Spleen (tissue), 7 donors: ENCODE data around the gene CENPT.

ENCODE experiments used
- POLR2A ChIP-seq, 3 donors: fragments of 450-650 bp; IDR thresholded peaks; one replicate each; pipeline ENCODE4 v1.5.1; 2017; ENCODE audit warnings: antibody characterized with exemption in 3 of 3, mild to moderate bottlenecking in 1 of 3
- TF ChIP-seq, protein P1 (sequence below), 11 experiments: fragments of 200-600 bp in 7 of 11; fragments of 450-650 bp in 4 of 11; sonication (generic) in 4 of 11; IDR thresholded peaks in 8 of 11; conservative IDR thresholded peaks in 3 of 11; 1 replicate in 7 of 11; 2 replicates in 4 of 11; pipeline versions ENCODE4 v1.4.0 to v1.8.0; 2016 to 2021; ENCODE audit warnings: antibody characterized with exemption in 11 of 11, inconsistent platforms in 4 of 11, mild to moderate bottlenecking in 1 of 11
- donor health status: DM: no; HTN: no; CAD: no; lungs with moderate emphysema.
- donor health status: DM: no; HTN: no; CAD: no.
- donor health status: DM: no; HTN: no; CAD: no.

DNA sequence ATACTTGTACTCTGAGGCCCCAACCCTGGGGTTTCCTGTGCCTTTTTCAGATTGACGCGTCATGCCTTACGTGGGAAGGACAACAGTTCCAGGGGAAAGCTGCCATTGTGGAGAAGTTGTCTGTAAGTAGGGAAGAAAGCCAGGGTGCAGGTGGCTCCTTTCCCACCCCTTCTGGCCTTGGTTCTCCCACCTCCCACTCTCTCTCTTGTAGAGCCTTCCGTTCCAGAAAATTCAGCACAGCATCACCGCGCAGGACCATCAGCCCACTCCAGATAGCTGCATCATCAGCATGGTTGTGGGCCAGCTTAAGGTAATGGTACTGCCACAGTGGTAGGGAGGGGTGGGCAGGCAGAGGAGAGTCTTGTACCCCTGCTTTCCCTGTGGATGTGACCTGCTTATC, 20.8 kb upstream of the CENPT start:
- TF ChIP-seq, protein P1, sequence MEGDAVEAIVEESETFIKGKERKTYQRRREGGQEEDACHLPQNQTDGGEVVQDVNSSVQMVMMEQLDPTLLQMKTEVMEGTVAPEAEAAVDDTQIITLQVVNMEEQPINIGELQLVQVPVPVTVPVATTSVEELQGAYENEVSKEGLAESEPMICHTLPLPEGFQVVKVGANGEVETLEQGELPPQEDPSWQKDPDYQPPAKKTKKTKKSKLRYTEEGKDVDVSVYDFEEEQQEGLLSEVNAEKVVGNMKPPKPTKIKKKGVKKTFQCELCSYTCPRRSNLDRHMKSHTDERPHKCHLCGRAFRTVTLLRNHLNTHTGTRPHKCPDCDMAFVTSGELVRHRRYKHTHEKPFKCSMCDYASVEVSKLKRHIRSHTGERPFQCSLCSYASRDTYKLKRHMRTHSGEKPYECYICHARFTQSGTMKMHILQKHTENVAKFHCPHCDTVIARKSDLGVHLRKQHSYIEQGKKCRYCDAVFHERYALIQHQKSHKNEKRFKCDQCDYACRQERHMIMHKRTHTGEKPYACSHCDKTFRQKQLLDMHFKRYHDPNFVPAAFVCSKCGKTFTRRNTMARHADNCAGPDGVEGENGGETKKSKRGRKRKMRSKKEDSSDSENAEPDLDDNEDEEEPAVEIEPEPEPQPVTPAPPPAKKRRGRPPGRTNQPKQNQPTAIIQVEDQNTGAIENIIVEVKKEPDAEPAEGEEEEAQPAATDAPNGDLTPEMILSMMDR (IDR thresholded peaks at IDR 0.05 in 8 of 11, conservative IDR thresholded peaks at IDR 0.05 in 3 of 11) = no peak
- TF ChIP-seq POLR2A (IDR thresholded peaks at IDR 0.05) = no peak
